H9 (cell line): ENCODE measurements around the gene DNAI1. TPM values are rescaled to one million over a fixed set of nuclear protein-coding genes. Genes with fewer than 3 reads are reported as not detected.

Experiments used
- DNase-seq: peaks from one replicate; pipeline ENCODE4 v3.0.0-alpha.2; 2017
- H2AFZ ChIP-seq: one replicate; pipeline ENCODE4 v1.6.1; 2013; ENCODE audit warnings: mild to moderate bottlenecking, low read length, control low read depth, moderate library complexity
- H2AK5ac ChIP-seq: 2 replicates; pipeline ENCODE4 v1.6.1; 2013; ENCODE audit warnings: low read length, control low read depth, mixed read lengths; ENCODE audit not compliant: insufficient read length
- H2BK120ac ChIP-seq: one replicate; pipeline ENCODE4 v1.6.1; 2013; ENCODE audit warnings: low read depth, mild to moderate bottlenecking, low read length, control low read depth, inconsistent platforms; ENCODE audit not compliant: poor library complexity, severe bottlenecking
- H2BK12ac ChIP-seq: 2 replicates; pipeline ENCODE4 v1.6.1; 2013; ENCODE audit warnings: low read length, control low read depth, mixed read lengths, low read depth; ENCODE audit not compliant: insufficient read length
- H2BK15ac ChIP-seq: 2 replicates; pipeline ENCODE4 v1.6.1; 2013; ENCODE audit warnings: low read depth, low read length, control low read depth
- H2BK20ac ChIP-seq: one replicate; pipeline ENCODE4 v1.6.1; 2013; ENCODE audit warnings: low read depth, mild to moderate bottlenecking, low read length, control low read depth, inconsistent platforms; ENCODE audit not compliant: poor library complexity, severe bottlenecking
- H2BK5ac ChIP-seq: 2 replicates; pipeline ENCODE4 v1.6.1; 2013; ENCODE audit warnings: low read length, control low read depth, mixed read lengths; ENCODE audit not compliant: insufficient read length
- H3K14ac ChIP-seq: 2 replicates; pipeline ENCODE4 v1.6.1; 2013; ENCODE audit warnings: low read length, control low read depth; ENCODE audit not compliant: insufficient read depth
- H3K18ac ChIP-seq: 2 replicates; pipeline ENCODE4 v1.6.1; 2013; ENCODE audit warnings: low read depth, mild to moderate bottlenecking, mixed read lengths, low read length, control low read depth; ENCODE audit not compliant: insufficient read length
- H3K23ac ChIP-seq: 2 replicates; pipeline ENCODE4 v1.6.1; 2013; ENCODE audit warnings: low read length, control low read depth, mixed read lengths, low read depth; ENCODE audit not compliant: insufficient read length
- H3K23me2 ChIP-seq: 2 replicates; pipeline ENCODE4 v1.6.1; 2013; ENCODE audit warnings: low read depth, mild to moderate bottlenecking, mixed read lengths, low read length, control low read depth; ENCODE audit not compliant: insufficient read length, poor library complexity, severe bottlenecking
- H3K27ac ChIP-seq: 2 replicates; pipeline ENCODE4 v1.5.1; 2013; ENCODE audit warnings: low read length, control low read depth, mixed read lengths, low read depth; ENCODE audit not compliant: insufficient read length
- H3K27me3 ChIP-seq: 2 replicates; pipeline ENCODE4 v1.6.1; 2013; ENCODE audit warnings: low read length, control low read depth, inconsistent platforms; ENCODE audit not compliant: insufficient read depth
- H3K4ac ChIP-seq: 2 replicates; pipeline ENCODE4 v1.6.1; 2013; ENCODE audit warnings: low read depth, mild to moderate bottlenecking, control low read depth, inconsistent platforms, low read length, moderate library complexity
- H3K4me1 ChIP-seq: 2 replicates; pipeline ENCODE4 v1.6.1; 2013; ENCODE audit warnings: low read length, control low read depth, inconsistent platforms; ENCODE audit not compliant: insufficient read depth
- H3K4me2 ChIP-seq: 2 replicates; pipeline ENCODE4 v1.6.1; 2013; ENCODE audit warnings: low read length, control low read depth, mixed read lengths; ENCODE audit not compliant: insufficient read length, insufficient read depth
- H3K56ac ChIP-seq: 2 replicates; pipeline ENCODE4 v1.6.1; 2013; ENCODE audit warnings: low read depth, mild to moderate bottlenecking, mixed read lengths, low read length, control low read depth; ENCODE audit not compliant: insufficient read length
- H3K79me1 ChIP-seq: 2 replicates; pipeline ENCODE4 v1.6.1; 2013; ENCODE audit warnings: low read depth, mild to moderate bottlenecking, moderate library complexity, low read length, control low read depth, inconsistent platforms; ENCODE audit not compliant: insufficient read depth, poor library complexity, severe bottlenecking
- H3K79me2 ChIP-seq: 2 replicates; pipeline ENCODE4 v1.6.1; 2013; ENCODE audit warnings: low read length, control low read depth, inconsistent platforms; ENCODE audit not compliant: insufficient read depth
- H3K9ac ChIP-seq: 2 replicates; pipeline ENCODE4 v1.6.1; 2013; ENCODE audit warnings: low read length, control low read depth, mixed read lengths; ENCODE audit not compliant: insufficient read length; ENCODE audit errors: extremely low read depth
- H3K9me3 ChIP-seq: one replicate; pipeline ENCODE4 v1.6.1; 2013; ENCODE audit warnings: low read depth, low read length, inconsistent platforms; ENCODE audit not compliant: control insufficient read depth
- H3T11ph ChIP-seq: one replicate; pipeline ENCODE4 v1.6.1; 2013; ENCODE audit warnings: mild to moderate bottlenecking, low read length, control low read depth, inconsistent platforms
- H4K20me1 ChIP-seq: one replicate; pipeline ENCODE4 v1.6.1; 2013; ENCODE audit not compliant: control insufficient read depth, insufficient read length, insufficient read depth
- H4K5ac ChIP-seq: 2 replicates; pipeline ENCODE4 v1.6.1; 2013; ENCODE audit warnings: low read depth, mild to moderate bottlenecking, mixed read lengths, low read length, control low read depth; ENCODE audit not compliant: insufficient read length
- H4K8ac ChIP-seq: replicated peaks from 2 replicates; pipeline ENCODE4 v1.6.1; 2013; ENCODE audit warnings: low read length, control low read depth, mixed read lengths, low read depth; ENCODE audit not compliant: insufficient read length
- H4K91ac ChIP-seq: 2 replicates; pipeline ENCODE4 v1.6.1; 2013; ENCODE audit warnings: low read depth, mild to moderate bottlenecking, moderate library complexity, mixed read lengths, low read length, control low read depth; ENCODE audit not compliant: insufficient read length
- H3K27ac Mint-ChIP-seq, 3 experiments: 2 replicates in 2 of 3; 3 replicates in 1 of 3; pipeline ENCODE4 v1.8.0; 2020 to 2021; ENCODE audit warnings: mixed read lengths in 3 of 3, mild to moderate bottlenecking in 1 of 3, moderate library complexity in 1 of 3
- H3K27me3 Mint-ChIP-seq: 2 replicates; pipeline ENCODE4 v1.8.0; 2021; ENCODE audit warnings: low read depth, mild to moderate bottlenecking, moderate library complexity, mixed read lengths
- H3K36me3 Mint-ChIP-seq, 3 experiments: 2 replicates in 2 of 3; 3 replicates in 1 of 3; pipeline ENCODE4 v1.8.0; 2020 to 2021; ENCODE audit warnings: low read depth in 3 of 3, mixed read lengths in 3 of 3; ENCODE audit not compliant: insufficient read depth in 1 of 3
- H3K4me1 Mint-ChIP-seq, 2 experiments: 2 replicates each; pipeline ENCODE4 v1.8.0; 2020; ENCODE audit warnings: mixed read lengths in 2 of 2
- H3K4me3 Mint-ChIP-seq, 2 experiments: 2 replicates in 1 of 2; 3 replicates in 1 of 2; pipeline ENCODE4 v1.8.0; 2020 to 2021; ENCODE audit warnings: mild to moderate bottlenecking in 2 of 2, mixed read lengths in 2 of 2, moderate library complexity in 1 of 2
- H3K9me3 Mint-ChIP-seq, 2 experiments: 2 replicates in 1 of 2; 3 replicates in 1 of 2; pipeline ENCODE4 v1.8.0; 2020; ENCODE audit warnings: mild to moderate bottlenecking in 2 of 2, mixed read lengths in 2 of 2, moderate library complexity in 1 of 2
- CTCF ChIP-seq: fragments of 200-600 bp; sonication (generic); conservative IDR thresholded peaks from 3 replicates; pipeline ENCODE4 v1.8.0; 2021; ENCODE audit warnings: antibody characterized with exemption, mild to moderate bottlenecking
- WGBS: extraction: QIAGEN DNeasy Blood & Tissue Kit; methylation state at CpG from one replicate; pipeline ENCODE4 v1.1.7; 2013; ENCODE audit warnings: missing lambda C conversion rate, low lambda C conversion rate, mixed read lengths; ENCODE audit not compliant: insufficient read length; ENCODE audit errors: extremely low coverage; 5-methylcytosine and 5-hydroxymethylcytosine counted together
- total RNA-seq: library from RNA; stranded (reverse); gene quantifications from 2 replicates; pipeline ENCODE4 v1.2.1, GENCODE V29; 2021

DNAI1 gene
- total RNA-seq, 1 experiment from 2014 or later: 0.22 TPM

DNA sequence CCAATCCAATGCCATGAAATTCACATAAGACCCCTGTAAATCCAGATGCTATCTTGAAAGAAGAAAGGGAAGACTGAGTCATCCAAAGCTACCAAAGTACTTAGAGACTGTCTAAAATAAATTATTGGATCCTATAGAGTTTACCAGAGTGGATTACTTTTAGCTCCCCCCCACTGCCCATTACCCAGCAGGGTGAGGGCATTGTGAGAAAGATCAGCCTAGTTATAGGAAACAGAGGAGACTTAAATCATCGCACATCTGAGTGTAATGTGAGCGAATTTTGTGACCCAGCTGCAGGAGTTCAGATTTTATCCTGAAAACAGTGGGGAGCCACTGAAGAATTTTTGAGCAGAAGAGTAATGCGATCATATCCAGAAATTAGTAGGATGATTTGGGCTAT is 65.7 kb downstream of the DNAI1 start:
- DNase-seq: no peak
- Histone ChIP-seq H3K23me2 (peaks cover 10% of the 10 kb centered on the region), H4K5ac (no peak overlapping the region), H3K4ac (no peak overlapping the region), H2AFZ (no peak overlapping the region), H3K9ac (no peak overlapping the region), H2BK20ac (no peak overlapping the region), H2AK5ac (no peak overlapping the region), H3K23ac (no peak overlapping the region), H3K4me1 (peaks cover 6% of the 10 kb centered on the region; the same call in 1 of the 2 replicates), H3K14ac (no peak overlapping the region), H3K27ac (no peak overlapping the region), H3K79me2 (no peaks in the 10 kb centered on the region), H2BK15ac (no peak overlapping the region), H3K79me1 (no peaks in the 10 kb centered on the region), H2BK120ac (no peak overlapping the region), H4K91ac (no peak overlapping the region), H4K20me1 (peaks cover 4% of the 10 kb centered on the region), H3K4me2 (no peak overlapping the region), H2BK5ac (no peak overlapping the region), H3T11ph (no peak overlapping the region), H3K9me3 (no peaks in the 10 kb centered on the region), H3K56ac (no peak overlapping the region), H3K27me3 (no peaks in the 10 kb centered on the region; the same call in 1 of the 2 replicates), H2BK12ac (no peak overlapping the region), H3K18ac (no peak overlapping the region), H4K8ac (no peak overlapping the region)
- H3K9me3 Mint-ChIP-seq: no peaks in the 10 kb centered on the region
- H3K27me3 Mint-ChIP-seq: peaks cover 61% of the 10 kb centered on the region
- WGBS: no CpG with 5 or more reads among the region's 3 CpGs
- no peak overlapping the region for H3K4me3 Mint-ChIP-seq
- peaks cover 10 to 17% of the 10 kb centered on the region in 2 experiments for H3K4me1 Mint-ChIP-seq
- H3K36me3 Mint-ChIP-seq: peaks cover 0 to 3% (median 0%) of the 10 kb centered on the region in 3 experiments; a peak in 1 of 7 replicates
- H3K27ac Mint-ChIP-seq: no peak overlapping the region
- no peak for TF ChIP-seq CTCF
